Endothelial cell of umbilical vein (primary cell): ENCODE results near the gene TMEM154.

ENCODE experiments used
- CTCF ChIP-seq, 2 donors: IDR thresholded peaks; 1 replicate in 1 of 2; 2 replicates in 1 of 2; pipeline ENCODE4 v1.5.1; 2011; ENCODE audit warnings: low read length in 2 of 2, mild to moderate bottlenecking in 2 of 2, moderate library complexity in 2 of 2, control low read depth in 1 of 2, inconsistent platforms in 1 of 2, low read depth in 1 of 2; ENCODE audit not compliant: insufficient read depth in 1 of 2; ENCODE audit errors: extremely low read depth in 1 of 2
- POLR2A ChIP-seq: IDR thresholded peaks from 2 replicates; pipeline ENCODE4 v1.6.1; 2012; ENCODE audit warnings: low read depth, mild to moderate bottlenecking, control low read depth, low read length

GRCh38 chr4:152713951-152714705 is 34.3 kb upstream of the TMEM154 start:
- TF ChIP-seq CTCF (IDR thresholded peaks at IDR 0.05; ENCODE audit: extremely low read depth in 1 of 2, insufficient read depth in 1 of 2, low read depth in 1 of 2, low read length in 2 of 2) = no peak
- no peak for TF ChIP-seq POLR2A
